Panc1 (cell line): ENCODE data around the gene NAA80. TPM values are rescaled to one million over a fixed set of nuclear protein-coding genes. Genes with fewer than 3 reads are reported as not detected.

Experiments
- ATAC-seq: fragments of 200-7000 bp; cut with Tn5 transposase; 2 replicates; pipeline ENCODE4 v1.9.1; 2020; ENCODE audit warnings: mild to moderate bottlenecking, moderate library complexity
- BruUV-seq: library from RNA; stranded (reverse); fragments of 400-500 nt; replicated peaks from 2 replicates; lab custom pipeline; 2021; lab: Mats Ljungman, UMichigan
- CTCF ChIA-PET: fragments of 300-600 bp; sonication (Branson Sonifier 250); formaldehyde crosslinking; loops from one replicate; lab custom pipeline; 2022; ENCODE audit warnings: antibody characterized with exemption; lab: Charles Lee
- POLR2A ChIA-PET: fragments of 300-600 bp; sonication (Branson Sonifier 250); formaldehyde crosslinking; loops from one replicate; lab custom pipeline; 2022; ENCODE audit warnings: antibody characterized with exemption; lab: Charles Lee
- DNase-seq: peaks from one replicate; pipeline ENCODE4 v3.0.0-alpha.2; 2010; ENCODE audit warnings: low read depth, low spot score
- H3K27ac ChIP-seq: 2 replicates; pipeline ENCODE4 v1.5.1; 2011; ENCODE audit warnings: mild to moderate bottlenecking, low read length, inconsistent platforms
- H3K27me3 ChIP-seq: fragments of 200-500 bp; sonication (Bioruptor generic); 2 replicates; pipeline ENCODE4 v1.6.0; 2014; ENCODE audit warnings: low read length, inconsistent platforms; ENCODE audit not compliant: control insufficient read depth, insufficient read depth
- H3K36me3 ChIP-seq: fragments of 200-500 bp; sonication (Bioruptor generic); 2 replicates; pipeline ENCODE4 v1.5.1; 2014; ENCODE audit warnings: inconsistent platforms, mild to moderate bottlenecking, low read length, moderate library complexity; ENCODE audit not compliant: control insufficient read depth, insufficient read depth
- H3K4me1 ChIP-seq: 2 replicates; pipeline ENCODE4 v1.5.1; 2011; ENCODE audit warnings: inconsistent platforms, mild to moderate bottlenecking, low read length, moderate library complexity; ENCODE audit not compliant: control insufficient read depth, insufficient read depth
- H3K4me3 ChIP-seq, 2 experiments: 2 replicates each; pipeline ENCODE4 v1.5.1; 2011 to 2012; ENCODE audit warnings: low read depth in 2 of 2, low read length in 2 of 2, mild to moderate bottlenecking in 2 of 2, inconsistent platforms in 1 of 2, moderate library complexity in 1 of 2
- H3K9me3 ChIP-seq: fragments of 200-500 bp; sonication (Bioruptor generic); 2 replicates; pipeline ENCODE4 v1.5.1; 2014; ENCODE audit warnings: low read depth, mild to moderate bottlenecking, inconsistent platforms, low read length, moderate library complexity; ENCODE audit not compliant: control insufficient read depth, insufficient read depth
- CTCF ChIP-seq: fragments of 450-650 bp; IDR thresholded peaks from 2 replicates; pipeline ENCODE4 v1.5.1; 2017; ENCODE audit warnings: mild to moderate bottlenecking
- POLR2AphosphoS5 ChIP-seq: IDR thresholded peaks from 2 replicates; pipeline ENCODE4 v1.6.1; 2012; ENCODE audit warnings: mild to moderate bottlenecking, low read depth, low read length, moderate library complexity
- REST ChIP-seq, 2 experiments: IDR thresholded peaks; 2 replicates each; pipeline ENCODE4 v1.6.1; 2011 to 2012; ENCODE audit warnings: low read depth in 2 of 2, control low read depth in 1 of 2, low read length in 1 of 2, mild to moderate bottlenecking in 1 of 2, moderate library complexity in 1 of 2; ENCODE audit not compliant: insufficient read depth in 1 of 2
- SIN3A ChIP-seq: IDR thresholded peaks from 2 replicates; pipeline ENCODE4 v1.6.1; 2012; ENCODE audit warnings: low read depth, mild to moderate bottlenecking, low read length, moderate library complexity, borderline replicate concordance; ENCODE audit not compliant: insufficient read depth
- TCF7L2 ChIP-seq: IDR thresholded peaks from 2 replicates; pipeline ENCODE4 v1.6.1; 2011; ENCODE audit warnings: mild to moderate bottlenecking, low read depth, low read length, inconsistent platforms
- in situ Hi-C: cut with HindIII; loops from 2 replicates; pipeline ENCODE4 v1.10.0; 2016; ENCODE audit warnings: low sequenced_read_pairs, low pct_unique_long_range_greater_than_20kb
- intact Hi-C: fragments of 100-400 bp; cut with micrococcal nuclease; formaldehyde crosslinking; loops from one replicate; pipeline ENCODE4 v1.10.0; 2022; ENCODE audit not compliant: unreplicated experiment
- total RNA-seq: library from RNA; stranded (reverse); gene quantifications from one replicate; pipeline ENCODE4 v1.2.1, GENCODE V29; 2021; ENCODE audit not compliant: unreplicated experiment

NAA80 gene
- total RNA-seq, 1 experiment from 2014 or later: 7.2 TPM

GRCh38 chr3:50300681-50301254, 1.6 kb upstream of the NAA80 start:
- ATAC-seq: no peak
- ChIA-PET CTCF (interaction anchor here (0.6 kb wide), 1 partner anchor 101 kb away, joined by 6 read pairs; no protein-coding TSS in a partner anchor), POLR2A (no interaction called here)

DNA sequence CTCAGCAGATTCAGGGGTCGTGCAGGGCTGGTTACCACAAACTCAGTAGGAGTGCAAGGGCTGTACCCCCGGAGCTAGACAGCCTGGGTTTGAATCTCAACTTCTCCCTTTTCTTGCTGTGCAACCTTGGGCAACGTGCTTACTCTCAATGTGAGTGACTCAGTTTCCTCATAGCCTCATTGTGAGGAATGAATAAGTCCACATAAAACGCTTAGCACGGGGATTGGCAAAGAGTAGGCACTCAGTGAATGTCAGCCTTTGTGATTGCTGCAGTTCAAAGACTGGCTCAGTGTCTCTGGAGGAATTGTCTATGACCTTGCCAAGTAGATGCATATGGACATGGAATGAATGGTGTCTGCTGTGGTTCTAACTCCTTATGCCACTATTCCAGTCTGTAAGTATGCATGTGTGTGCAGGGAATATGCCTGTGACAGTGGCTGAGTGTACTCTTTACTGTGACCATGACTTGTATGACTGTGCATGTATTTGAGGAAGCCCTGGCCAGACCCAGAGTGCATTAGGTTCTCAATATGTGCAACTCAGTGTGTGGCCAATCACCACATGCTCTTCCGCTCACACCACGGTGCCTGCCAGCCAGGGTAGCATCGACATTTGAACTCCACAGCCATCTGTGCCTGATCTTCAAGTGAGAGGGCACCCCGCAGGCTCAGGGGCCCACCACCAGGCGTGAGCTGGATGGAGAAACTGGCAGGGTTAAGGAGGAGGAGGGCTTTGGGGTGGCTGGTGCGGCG, 900 bp upstream of the NAA80 start:
- peak overlapping the region; percentile 63 to 65 for H3K4me3 ChIP-seq
- POLR2A ChIA-PET: interaction anchor here (0.6 kb wide), 2 partner anchors 63 to 370 kb away, joined by 6 to 10 read pairs; no protein-coding TSS in a partner anchor
- no peaks in the 10 kb centered on the region for H3K9me3 ChIP-seq
- TF ChIP-seq SIN3A (no peak), CTCF (no peak), REST (IDR thresholded peaks at IDR 0.05; ENCODE audit: insufficient read depth in 1 of 2, low read depth in 2 of 2, low read length in 1 of 2) (no peak)
- in situ Hi-C loops (no loop called here), intact Hi-C loops (no loop called here)
- no peak for DNase-seq
- H3K27ac ChIP-seq: peak overlapping the region; percentile 79
- CTCF ChIA-PET: interaction anchor here (0.6 to 0.7 kb wide), 3 partner anchors 25 to 1202 kb away, joined by 4 to 6 read pairs (median 4); no protein-coding TSS in a partner anchor
- ATAC-seq: no peak
- peaks cover 4% of the 10 kb centered on the region for H3K4me1 ChIP-seq
- TSS peak; percentile 80 for BruUV-seq
- H3K27me3 ChIP-seq: no peaks in the 10 kb centered on the region
- H3K36me3 ChIP-seq: no peaks in the 10 kb centered on the region

More at GRCh38 chr3:50300681-50301254, 1.6 kb upstream of the NAA80 start:
- intact Hi-C loops (no loop called here), in situ Hi-C loops (no loop called here)
- no peak for TF ChIP-seq POLR2AphosphoS5
- DNase-seq: no peak
- no TSS peak for BruUV-seq
- Histone ChIP-seq H3K4me3 (no peak overlapping the region), H3K27me3 (no peaks in the 10 kb centered on the region), H3K4me1 (peaks cover 4% of the 10 kb centered on the region), H3K9me3 (no peaks in the 10 kb centered on the region), H3K27ac (no peak overlapping the region), H3K36me3 (no peaks in the 10 kb centered on the region)

DNA sequence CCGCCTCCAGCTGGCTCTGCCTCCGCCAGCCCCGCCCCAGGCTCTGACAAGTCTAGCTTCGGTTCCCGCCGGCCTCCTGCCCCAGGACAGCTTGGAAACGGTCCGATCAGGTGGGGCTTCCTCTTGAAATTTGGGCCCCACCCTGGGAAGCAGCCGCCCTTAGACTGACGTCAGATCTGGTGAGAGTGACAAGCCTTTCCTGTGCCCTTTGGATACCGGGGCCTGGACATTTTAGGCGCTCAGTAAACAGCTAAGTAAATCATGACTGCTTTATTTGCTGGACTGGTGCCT, 378 bp upstream of the NAA80 start:
- Histone ChIP-seq H3K27me3 (no peaks in the 10 kb centered on the region), H3K27ac (peak overlapping the region; percentile 79), H3K9me3 (no peaks in the 10 kb centered on the region), H3K36me3 (no peaks in the 10 kb centered on the region), H3K4me1 (peaks cover 4% of the 10 kb centered on the region), H3K4me3 (peak overlapping the region; percentile 63 to 65)
- intact Hi-C loops: no loop called here
- no peak for TF ChIP-seq SIN3A
- TF ChIP-seq POLR2AphosphoS5: no peak
- TF ChIP-seq CTCF: no peak
- no peak for TF ChIP-seq REST (IDR thresholded peaks at IDR 0.05; ENCODE audit: insufficient read depth in 1 of 2, low read depth in 2 of 2, low read length in 1 of 2)
- TF ChIP-seq TCF7L2: no peak
- no TSS peak for BruUV-seq
- ATAC-seq (no peak), DNase-seq (no peak)
- in situ Hi-C loops: no loop called here
- CTCF ChIA-PET: interaction anchor here (0.6 to 0.7 kb wide), 3 partner anchors 25 to 1203 kb away, joined by 4 to 6 read pairs (median 4); no protein-coding TSS in a partner anchor
- POLR2A ChIA-PET: interaction anchor here (0.6 to 0.7 kb wide), 3 partner anchors 15 to 370 kb away, joined by 3 to 10 read pairs (median 6); no protein-coding TSS in a partner anchor
